ENCODE measurements around the gene NCLN. TPM values are rescaled to one million over a fixed set of nuclear protein-coding genes. Genes with fewer than 3 reads are reported as not detected.
A peak's percentile ranks its signal among the peaks of the same experiment; 100 is the strongest.
"Not testable (repeated sequence)": the region's sequence is repeated elsewhere in the genome, so short reads cannot be mapped to it uniquely, and the experiment has no call there.

The NCLN gene
- total RNA-seq, 1 donor from 2014 or later = 57.0 TPM

DNA sequence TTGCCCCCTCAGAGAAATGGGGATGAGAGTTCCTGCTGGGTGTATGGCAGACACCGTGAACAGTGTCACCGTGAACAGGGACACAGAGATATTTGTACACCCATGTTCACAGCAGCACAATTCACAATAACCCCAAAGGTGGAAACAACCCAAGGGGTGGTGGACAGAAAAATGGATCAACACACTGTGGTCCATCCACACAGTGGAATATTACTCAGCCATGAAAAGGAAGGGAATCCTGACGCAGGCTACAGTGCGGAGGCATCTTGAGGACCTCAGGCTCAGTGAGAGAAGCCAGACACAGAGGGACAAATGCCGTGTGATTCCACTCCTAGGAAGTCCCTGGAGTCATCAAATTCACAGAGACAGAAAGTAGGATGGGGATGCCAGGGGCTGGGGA is 31.1 kb downstream of the NCLN start:
- TF ChIP-seq, protein P1, sequence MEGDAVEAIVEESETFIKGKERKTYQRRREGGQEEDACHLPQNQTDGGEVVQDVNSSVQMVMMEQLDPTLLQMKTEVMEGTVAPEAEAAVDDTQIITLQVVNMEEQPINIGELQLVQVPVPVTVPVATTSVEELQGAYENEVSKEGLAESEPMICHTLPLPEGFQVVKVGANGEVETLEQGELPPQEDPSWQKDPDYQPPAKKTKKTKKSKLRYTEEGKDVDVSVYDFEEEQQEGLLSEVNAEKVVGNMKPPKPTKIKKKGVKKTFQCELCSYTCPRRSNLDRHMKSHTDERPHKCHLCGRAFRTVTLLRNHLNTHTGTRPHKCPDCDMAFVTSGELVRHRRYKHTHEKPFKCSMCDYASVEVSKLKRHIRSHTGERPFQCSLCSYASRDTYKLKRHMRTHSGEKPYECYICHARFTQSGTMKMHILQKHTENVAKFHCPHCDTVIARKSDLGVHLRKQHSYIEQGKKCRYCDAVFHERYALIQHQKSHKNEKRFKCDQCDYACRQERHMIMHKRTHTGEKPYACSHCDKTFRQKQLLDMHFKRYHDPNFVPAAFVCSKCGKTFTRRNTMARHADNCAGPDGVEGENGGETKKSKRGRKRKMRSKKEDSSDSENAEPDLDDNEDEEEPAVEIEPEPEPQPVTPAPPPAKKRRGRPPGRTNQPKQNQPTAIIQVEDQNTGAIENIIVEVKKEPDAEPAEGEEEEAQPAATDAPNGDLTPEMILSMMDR (IDR thresholded peaks at IDR 0.05; ENCODE audit: insufficient read depth, low read length, poor library complexity, severe bottlenecking) = no peak
- Histone ChIP-seq H3K36me3 (ENCODE audit: control insufficient read depth, insufficient read depth, low read length) (no peaks in the 10 kb centered on the region), H3K4me3 (ENCODE audit: low read depth, low read length) (no peak overlapping the region), H3K27me3 (ENCODE audit: control insufficient read depth, insufficient read depth, low read length) (peaks cover 2% of the 10 kb centered on the region)
- DNase-seq (ENCODE audit: low read depth) = no peak

- Histone ChIP-seq H3K4me3 (ENCODE audit: low read depth, low read length) (no peak overlapping the region), H3K27me3 (ENCODE audit: control insufficient read depth, insufficient read depth, low read length) (peaks cover 15% of the 10 kb centered on the region), H3K36me3 (ENCODE audit: control insufficient read depth, insufficient read depth, low read length) (no peaks in the 10 kb centered on the region)
- TF ChIP-seq, protein P1 (IDR thresholded peaks at IDR 0.05; ENCODE audit: insufficient read depth, low read length, poor library complexity, severe bottlenecking) = no peak
- no peak for DNase-seq (ENCODE audit: low read depth)
Measured at GRCh38 chr19:3220576-3220975, 34.8 kb downstream of the NCLN start.

DNA sequence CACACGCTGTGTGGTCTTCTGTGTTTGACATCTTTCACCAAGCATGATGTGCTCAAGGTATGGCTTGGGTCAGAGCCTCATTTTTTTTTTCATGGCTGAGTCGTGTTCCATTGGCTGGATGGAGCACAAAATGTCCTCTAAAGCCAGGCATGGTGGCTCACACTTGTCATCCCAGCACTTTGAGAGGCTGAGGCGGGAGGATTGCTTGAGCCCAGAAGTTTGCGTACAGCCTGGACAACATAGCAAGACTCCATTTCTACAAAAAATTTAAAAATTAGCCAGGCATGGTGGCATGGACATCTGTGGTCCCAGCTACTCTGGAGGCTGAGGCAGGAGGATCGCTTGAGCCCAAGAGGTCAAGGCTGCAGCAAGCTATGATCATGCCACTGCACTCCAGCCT is 35.8 kb downstream of the NCLN start:
- DNase-seq (ENCODE audit: low read depth); H3K36me3 ChIP-seq (ENCODE audit: control insufficient read depth, insufficient read depth, low read length); H3K4me3 ChIP-seq (ENCODE audit: low read depth, low read length): not testable (repeated sequence)
- peaks cover 25% of the 10 kb centered on the region for H3K27me3 ChIP-seq (ENCODE audit: control insufficient read depth, insufficient read depth, low read length)

DNA sequence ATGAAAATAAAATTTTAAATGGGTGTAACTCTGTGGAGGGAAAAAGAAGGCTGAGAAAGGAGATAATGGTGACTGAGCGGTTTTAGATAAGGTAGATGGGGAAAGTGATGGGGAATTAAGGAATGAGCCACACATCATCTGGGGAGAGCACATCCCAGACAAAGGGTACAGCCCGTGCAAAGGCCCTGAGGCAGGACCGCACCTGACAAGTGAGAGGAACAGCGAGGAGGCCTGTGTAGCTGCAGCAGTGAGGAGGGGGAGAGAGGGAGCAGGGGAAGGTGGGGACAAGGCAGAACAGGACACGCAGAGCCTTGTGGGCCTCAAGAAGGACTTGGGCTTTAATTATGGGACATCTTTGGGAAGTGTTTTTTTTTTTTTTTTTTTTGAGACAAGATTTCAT is 37.0 kb downstream of the NCLN start:
- Histone ChIP-seq H3K27me3 (ENCODE audit: control insufficient read depth, insufficient read depth, low read length) (peaks cover 36% of the 10 kb centered on the region), H3K36me3 (ENCODE audit: control insufficient read depth, insufficient read depth, low read length) (no peaks in the 10 kb centered on the region), H3K4me3 (ENCODE audit: low read depth, low read length) (no peak overlapping the region)
- TF ChIP-seq, protein P1 (IDR thresholded peaks at IDR 0.05; ENCODE audit: insufficient read depth, low read length, poor library complexity, severe bottlenecking) = no peak
- DNase-seq (ENCODE audit: low read depth) = no peak

- peak within 1 kb of the TSS; percentile 10 for H3K4me3 ChIP-seq (ENCODE audit: low read depth, low read length)
- TF ChIP-seq, protein P1 (IDR thresholded peaks at IDR 0.05; ENCODE audit: insufficient read depth, low read length, poor library complexity, severe bottlenecking) = no peak
- H3K36me3 ChIP-seq (ENCODE audit: control insufficient read depth, insufficient read depth, low read length) = no peaks in the 10 kb centered on the region
- DNase-seq (ENCODE audit: low read depth) = no peak
- peaks cover 53% of the 10 kb centered on the region for H3K27me3 ChIP-seq (ENCODE audit: control insufficient read depth, insufficient read depth, low read length)
Measured at GRCh38 chr19:3224346-3225168, 38.8 kb downstream of the NCLN start, which contains the start of gene CELF5. TSS of gene CELF5 (plus strand) at chr19:3224661. CDS start at chr19:3224740, 79 bp downstream.

DNA sequence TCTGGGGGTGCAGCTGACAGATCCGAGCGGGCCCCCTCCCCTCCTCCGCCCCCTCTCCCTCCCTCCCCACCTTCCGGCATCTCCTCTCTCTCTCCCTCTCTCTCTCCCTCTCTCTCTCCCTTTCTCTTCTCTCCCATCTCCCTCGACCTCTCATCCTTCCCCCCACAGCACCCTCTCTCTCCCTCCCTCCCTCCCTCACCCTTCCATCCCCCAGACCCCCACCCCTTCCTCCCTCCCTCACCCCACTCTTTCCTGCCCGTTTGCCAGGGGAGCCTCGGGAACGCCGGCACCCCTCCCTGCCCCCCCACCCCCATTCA is 39.4 kb downstream of the NCLN start:
- no peaks in the 10 kb centered on the region for H3K36me3 ChIP-seq (ENCODE audit: control insufficient read depth, insufficient read depth, low read length)
- peaks cover 57% of the 10 kb centered on the region for H3K27me3 ChIP-seq (ENCODE audit: control insufficient read depth, insufficient read depth, low read length)
- H3K4me3 ChIP-seq (ENCODE audit: low read depth, low read length) = no peak overlapping the region
- TF ChIP-seq, protein P1 (IDR thresholded peaks at IDR 0.05; ENCODE audit: insufficient read depth, low read length, poor library complexity, severe bottlenecking) = no peak
- DNase-seq (ENCODE audit: low read depth) = no peak

Data from kidney epithelial cell (primary cell).